ENCODE results near the gene MYCBP2. TPM values are rescaled to one million over a fixed set of nuclear protein-coding genes. Genes with fewer than 3 reads are reported as not detected.
"Not testable (repeated sequence)": the region's sequence is repeated elsewhere in the genome, so short reads cannot be mapped to it uniquely, and the experiment has no call there.

The MYCBP2 gene
- total RNA-seq, 1 donor from 2014 or later: 86.5 TPM

GRCh38 chr13:77218274-77218673 is 108.6 kb downstream of the MYCBP2 start:
- no peak for DNase-seq (ENCODE audit: low read depth)

- DNase-seq (ENCODE audit: low read depth): no peak
Observed at GRCh38 chr13:77215543-77215942, 111.4 kb downstream of the MYCBP2 start.

GRCh38 chr13:77213644-77214043 is 113.2 kb downstream of the MYCBP2 start:
- DNase-seq (ENCODE audit: low read depth): no peak

GRCh38 chr13:77207943-77208342 is 119.0 kb downstream of the MYCBP2 start:
- DNase-seq (ENCODE audit: low read depth): no peak

GRCh38 chr13:77198995-77199394 is 127.9 kb downstream of the MYCBP2 start:
- DNase-seq (ENCODE audit: low read depth): not testable (repeated sequence)

- no peak for DNase-seq (ENCODE audit: low read depth)
Observed at GRCh38 chr13:77196052-77196618, 130.8 kb downstream of the MYCBP2 start.

- no peak for DNase-seq (ENCODE audit: low read depth)
Observed at GRCh38 chr13:77190349-77190958, 136.4 kb downstream of the MYCBP2 start.

GRCh38 chr13:77185721-77186120 is 141.2 kb downstream of the MYCBP2 start:
- no peak for DNase-seq (ENCODE audit: low read depth)

GRCh38 chr13:77184455-77184854 is 142.4 kb downstream of the MYCBP2 start:
- peak; percentile 73 for DNase-seq (ENCODE audit: low read depth)

- DNase-seq (ENCODE audit: low read depth): no peak
Observed at GRCh38 chr13:77180011-77180410, 146.9 kb downstream of the MYCBP2 start.

GRCh38 chr13:77177646-77178045 is 149.2 kb downstream of the MYCBP2 start:
- peak; percentile 7 for DNase-seq (ENCODE audit: low read depth)

GRCh38 chr13:77176350-77176749 is 150.5 kb downstream of the MYCBP2 start:
- no peak for DNase-seq (ENCODE audit: low read depth)

- DNase-seq (ENCODE audit: low read depth): no peak
Observed at GRCh38 chr13:77172650-77173049, 154.2 kb downstream of the MYCBP2 start.

- no peak for DNase-seq (ENCODE audit: low read depth)
Observed at GRCh38 chr13:77171451-77171850, 155.4 kb downstream of the MYCBP2 start.

GRCh38 chr13:77168237-77168636 is 158.7 kb downstream of the MYCBP2 start:
- DNase-seq (ENCODE audit: low read depth): no peak

- DNase-seq (ENCODE audit: low read depth): no peak
Observed at GRCh38 chr13:77150651-77151050, 176.2 kb downstream of the MYCBP2 start.

GRCh38 chr13:77143431-77143830 is 183.5 kb downstream of the MYCBP2 start:
- DNase-seq (ENCODE audit: low read depth): peak; percentile 56

- DNase-seq (ENCODE audit: low read depth): no peak
Observed at GRCh38 chr13:77139306-77139705, 187.6 kb downstream of the MYCBP2 start.

GRCh38 chr13:77138813-77139212 is 188.1 kb downstream of the MYCBP2 start:
- no peak for DNase-seq (ENCODE audit: low read depth)

- peak; percentile 28 for DNase-seq (ENCODE audit: low read depth)
Observed at GRCh38 chr13:77136902-77137420, 189.9 kb downstream of the MYCBP2 start.

- no peak for DNase-seq (ENCODE audit: low read depth)
Observed at GRCh38 chr13:77124423-77124822, 202.5 kb downstream of the MYCBP2 start.

- DNase-seq (ENCODE audit: low read depth): peak; percentile 4
Observed at GRCh38 chr13:77118134-77118533, 208.8 kb downstream of the MYCBP2 start.

- DNase-seq (ENCODE audit: low read depth): no peak
Observed at GRCh38 chr13:77114271-77114670, 212.6 kb downstream of the MYCBP2 start.

- peak; percentile 87 for DNase-seq (ENCODE audit: low read depth)
Observed at GRCh38 chr13:77113496-77113895, 213.4 kb downstream of the MYCBP2 start.

Measured in renal cortical epithelial cell (primary cell).